H9 (cell line): ENCODE results near the gene FILIP1. TPM values are rescaled to one million over a fixed set of nuclear protein-coding genes. Genes with fewer than 3 reads are reported as not detected.

ENCODE experiments used
- DNase-seq: peaks from one replicate; pipeline ENCODE4 v3.0.0-alpha.2; 2017
- H2AFZ ChIP-seq: one replicate; pipeline ENCODE4 v1.6.1; 2013; ENCODE audit warnings: mild to moderate bottlenecking, low read length, control low read depth, moderate library complexity
- H2AK5ac ChIP-seq: 2 replicates; pipeline ENCODE4 v1.6.1; 2013; ENCODE audit warnings: low read length, control low read depth, mixed read lengths; ENCODE audit not compliant: insufficient read length
- H2BK120ac ChIP-seq: one replicate; pipeline ENCODE4 v1.6.1; 2013; ENCODE audit warnings: low read depth, mild to moderate bottlenecking, low read length, control low read depth, inconsistent platforms; ENCODE audit not compliant: poor library complexity, severe bottlenecking
- H2BK12ac ChIP-seq: 2 replicates; pipeline ENCODE4 v1.6.1; 2013; ENCODE audit warnings: low read length, control low read depth, mixed read lengths, low read depth; ENCODE audit not compliant: insufficient read length
- H2BK15ac ChIP-seq: 2 replicates; pipeline ENCODE4 v1.6.1; 2013; ENCODE audit warnings: low read depth, low read length, control low read depth
- H2BK20ac ChIP-seq: one replicate; pipeline ENCODE4 v1.6.1; 2013; ENCODE audit warnings: low read depth, mild to moderate bottlenecking, low read length, control low read depth, inconsistent platforms; ENCODE audit not compliant: poor library complexity, severe bottlenecking
- H2BK5ac ChIP-seq: 2 replicates; pipeline ENCODE4 v1.6.1; 2013; ENCODE audit warnings: low read length, control low read depth, mixed read lengths; ENCODE audit not compliant: insufficient read length
- H3K14ac ChIP-seq: 2 replicates; pipeline ENCODE4 v1.6.1; 2013; ENCODE audit warnings: low read length, control low read depth; ENCODE audit not compliant: insufficient read depth
- H3K18ac ChIP-seq: 2 replicates; pipeline ENCODE4 v1.6.1; 2013; ENCODE audit warnings: low read depth, mild to moderate bottlenecking, mixed read lengths, low read length, control low read depth; ENCODE audit not compliant: insufficient read length
- H3K23ac ChIP-seq: 2 replicates; pipeline ENCODE4 v1.6.1; 2013; ENCODE audit warnings: low read length, control low read depth, mixed read lengths, low read depth; ENCODE audit not compliant: insufficient read length
- H3K23me2 ChIP-seq: 2 replicates; pipeline ENCODE4 v1.6.1; 2013; ENCODE audit warnings: low read depth, mild to moderate bottlenecking, mixed read lengths, low read length, control low read depth; ENCODE audit not compliant: insufficient read length, poor library complexity, severe bottlenecking
- H3K27ac ChIP-seq: 2 replicates; pipeline ENCODE4 v1.5.1; 2013; ENCODE audit warnings: low read length, control low read depth, mixed read lengths, low read depth; ENCODE audit not compliant: insufficient read length
- H3K27me3 ChIP-seq: 2 replicates; pipeline ENCODE4 v1.6.1; 2013; ENCODE audit warnings: low read length, control low read depth, inconsistent platforms; ENCODE audit not compliant: insufficient read depth
- H3K4ac ChIP-seq: 2 replicates; pipeline ENCODE4 v1.6.1; 2013; ENCODE audit warnings: low read depth, mild to moderate bottlenecking, control low read depth, inconsistent platforms, low read length, moderate library complexity
- H3K4me1 ChIP-seq: 2 replicates; pipeline ENCODE4 v1.6.1; 2013; ENCODE audit warnings: low read length, control low read depth, inconsistent platforms; ENCODE audit not compliant: insufficient read depth
- H3K4me2 ChIP-seq: 2 replicates; pipeline ENCODE4 v1.6.1; 2013; ENCODE audit warnings: low read length, control low read depth, mixed read lengths; ENCODE audit not compliant: insufficient read length, insufficient read depth
- H3K56ac ChIP-seq: 2 replicates; pipeline ENCODE4 v1.6.1; 2013; ENCODE audit warnings: low read depth, mild to moderate bottlenecking, mixed read lengths, low read length, control low read depth; ENCODE audit not compliant: insufficient read length
- H3K79me1 ChIP-seq: 2 replicates; pipeline ENCODE4 v1.6.1; 2013; ENCODE audit warnings: low read depth, mild to moderate bottlenecking, moderate library complexity, low read length, control low read depth, inconsistent platforms; ENCODE audit not compliant: insufficient read depth, poor library complexity, severe bottlenecking
- H3K79me2 ChIP-seq: 2 replicates; pipeline ENCODE4 v1.6.1; 2013; ENCODE audit warnings: low read length, control low read depth, inconsistent platforms; ENCODE audit not compliant: insufficient read depth
- H3K9ac ChIP-seq: 2 replicates; pipeline ENCODE4 v1.6.1; 2013; ENCODE audit warnings: low read length, control low read depth, mixed read lengths; ENCODE audit not compliant: insufficient read length; ENCODE audit errors: extremely low read depth
- H3K9me3 ChIP-seq: one replicate; pipeline ENCODE4 v1.6.1; 2013; ENCODE audit warnings: low read depth, low read length, inconsistent platforms; ENCODE audit not compliant: control insufficient read depth
- H3T11ph ChIP-seq: one replicate; pipeline ENCODE4 v1.6.1; 2013; ENCODE audit warnings: mild to moderate bottlenecking, low read length, control low read depth, inconsistent platforms
- H4K20me1 ChIP-seq: one replicate; pipeline ENCODE4 v1.6.1; 2013; ENCODE audit not compliant: control insufficient read depth, insufficient read length, insufficient read depth
- H4K5ac ChIP-seq: 2 replicates; pipeline ENCODE4 v1.6.1; 2013; ENCODE audit warnings: low read depth, mild to moderate bottlenecking, mixed read lengths, low read length, control low read depth; ENCODE audit not compliant: insufficient read length
- H4K8ac ChIP-seq: replicated peaks from 2 replicates; pipeline ENCODE4 v1.6.1; 2013; ENCODE audit warnings: low read length, control low read depth, mixed read lengths, low read depth; ENCODE audit not compliant: insufficient read length
- H4K91ac ChIP-seq: 2 replicates; pipeline ENCODE4 v1.6.1; 2013; ENCODE audit warnings: low read depth, mild to moderate bottlenecking, moderate library complexity, mixed read lengths, low read length, control low read depth; ENCODE audit not compliant: insufficient read length
- H3K27ac Mint-ChIP-seq, 3 experiments: 2 replicates in 2 of 3; 3 replicates in 1 of 3; pipeline ENCODE4 v1.8.0; 2020 to 2021; ENCODE audit warnings: mixed read lengths in 3 of 3, mild to moderate bottlenecking in 1 of 3, moderate library complexity in 1 of 3
- H3K27me3 Mint-ChIP-seq: 2 replicates; pipeline ENCODE4 v1.8.0; 2021; ENCODE audit warnings: low read depth, mild to moderate bottlenecking, moderate library complexity, mixed read lengths
- H3K36me3 Mint-ChIP-seq, 3 experiments: 2 replicates in 2 of 3; 3 replicates in 1 of 3; pipeline ENCODE4 v1.8.0; 2020 to 2021; ENCODE audit warnings: low read depth in 3 of 3, mixed read lengths in 3 of 3; ENCODE audit not compliant: insufficient read depth in 1 of 3
- H3K4me1 Mint-ChIP-seq, 2 experiments: 2 replicates each; pipeline ENCODE4 v1.8.0; 2020; ENCODE audit warnings: mixed read lengths in 2 of 2
- H3K4me3 Mint-ChIP-seq, 2 experiments: 2 replicates in 1 of 2; 3 replicates in 1 of 2; pipeline ENCODE4 v1.8.0; 2020 to 2021; ENCODE audit warnings: mild to moderate bottlenecking in 2 of 2, mixed read lengths in 2 of 2, moderate library complexity in 1 of 2
- H3K9me3 Mint-ChIP-seq, 2 experiments: 2 replicates in 1 of 2; 3 replicates in 1 of 2; pipeline ENCODE4 v1.8.0; 2020; ENCODE audit warnings: mild to moderate bottlenecking in 2 of 2, mixed read lengths in 2 of 2, moderate library complexity in 1 of 2
- CTCF ChIP-seq: fragments of 200-600 bp; sonication (generic); conservative IDR thresholded peaks from 3 replicates; pipeline ENCODE4 v1.8.0; 2021; ENCODE audit warnings: antibody characterized with exemption, mild to moderate bottlenecking
- WGBS: extraction: QIAGEN DNeasy Blood & Tissue Kit; methylation state at CpG from one replicate; pipeline ENCODE4 v1.1.7; 2013; ENCODE audit warnings: missing lambda C conversion rate, low lambda C conversion rate, mixed read lengths; ENCODE audit not compliant: insufficient read length; ENCODE audit errors: extremely low coverage; 5-methylcytosine and 5-hydroxymethylcytosine counted together
- total RNA-seq: library from RNA; stranded (reverse); gene quantifications from 2 replicates; pipeline ENCODE4 v1.2.1, GENCODE V29; 2021

FILIP1 gene
- total RNA-seq, 1 experiment from 2014 or later, result 10.5 TPM

- Histone ChIP-seq H3K23ac (no peak overlapping the region), H3K79me1 (no peaks in the 10 kb centered on the region), H2BK15ac (no peak overlapping the region), H3K9ac (no peak overlapping the region), H3K27me3 (no peaks in the 10 kb centered on the region), H2BK12ac (no peak overlapping the region), H3K18ac (no peak overlapping the region), H4K20me1 (no peaks in the 10 kb centered on the region), H3K27ac (no peak overlapping the region), H3T11ph (no peak overlapping the region), H2AK5ac (no peak overlapping the region), H4K5ac (no peak overlapping the region), H4K91ac (no peak overlapping the region), H3K56ac (no peak overlapping the region), H3K4ac (no peak overlapping the region), H3K9me3 (no peaks in the 10 kb centered on the region), H3K4me1 (no peaks in the 10 kb centered on the region), H2BK120ac (no peak overlapping the region), H3K79me2 (no peaks in the 10 kb centered on the region), H2BK20ac (no peak overlapping the region), H3K23me2 (no peaks in the 10 kb centered on the region), H3K4me2 (no peak overlapping the region), H3K14ac (no peak overlapping the region), H4K8ac (no peak overlapping the region), H2AFZ (no peak overlapping the region), H2BK5ac (no peak overlapping the region)
- WGBS, result no CpG with 5 or more reads among the region's 3 CpGs
- H3K9me3 Mint-ChIP-seq, result no peaks in the 10 kb centered on the region
- no peak for TF ChIP-seq CTCF
- DNase-seq, result no peak
- no peak overlapping the region for H3K27ac Mint-ChIP-seq
- peaks cover 3 to 10% of the 10 kb centered on the region in 2 experiments for H3K4me1 Mint-ChIP-seq
- H3K4me3 Mint-ChIP-seq, result no peak overlapping the region
- no peaks in the 10 kb centered on the region; the same call in 1 of the 2 replicates for H3K27me3 Mint-ChIP-seq
- no peaks in the 10 kb centered on the region for H3K36me3 Mint-ChIP-seq
These were observed 91.3 kb downstream of the FILIP1 start for GRCh38 chr6:75402296-75402695.
